DOHH2 (cell line): ENCODE measurements around the gene TCOF1.

ENCODE experiments used
- H3F3A ChIP-seq: fragments of 200-600 bp; sonication (generic), shearing (Covaris generic); 2 replicates; pipeline ENCODE4 v1.6.0; 2016; ENCODE audit warnings: antibody characterized with exemption, mild to moderate bottlenecking; ENCODE audit not compliant: control insufficient read depth, insufficient read depth
- H3K27ac ChIP-seq: fragments of 200-600 bp; sonication (generic); 2 replicates; pipeline ENCODE4 v1.5.1; 2014; ENCODE audit warnings: low read depth, mild to moderate bottlenecking, low read length, moderate library complexity
- H3K27me3 ChIP-seq: fragments of 200-600 bp; sonication (generic); 2 replicates; pipeline ENCODE4 v1.6.1; 2014; ENCODE audit warnings: mild to moderate bottlenecking, low read length, mixed read lengths; ENCODE audit not compliant: control insufficient read depth
- H3K36me3 ChIP-seq: fragments of 200-600 bp; sonication (generic); 2 replicates; pipeline ENCODE4 v1.6.1; 2014; ENCODE audit warnings: mild to moderate bottlenecking, low read length, moderate library complexity, mixed read lengths; ENCODE audit not compliant: control insufficient read depth
- H3K4me1 ChIP-seq: fragments of 200-600 bp; sonication (generic); 2 replicates; pipeline ENCODE4 v1.6.1; 2014; ENCODE audit warnings: mild to moderate bottlenecking, low read length, mixed read lengths; ENCODE audit not compliant: control insufficient read depth
- H3K4me2 ChIP-seq: fragments of 200-600 bp; sonication (generic); 2 replicates; pipeline ENCODE4 v1.6.0; 2014; ENCODE audit warnings: mild to moderate bottlenecking, low read length, moderate library complexity
- H3K4me3 ChIP-seq: fragments of 200-600 bp; sonication (generic); 2 replicates; pipeline ENCODE4 v1.5.1; 2014; ENCODE audit warnings: mild to moderate bottlenecking, low read length, mixed read lengths
- H3K79me2 ChIP-seq: fragments of 200-600 bp; sonication (generic); 2 replicates; pipeline ENCODE4 v1.6.1; 2014; ENCODE audit warnings: mild to moderate bottlenecking, low read length, mixed read lengths; ENCODE audit not compliant: control insufficient read depth
- H3K9me2 ChIP-seq: fragments of 200-600 bp; sonication (generic); replicated peaks from 2 replicates; pipeline ENCODE4 v1.6.1; 2014; ENCODE audit warnings: mild to moderate bottlenecking, low read length, mixed read lengths; ENCODE audit not compliant: control insufficient read depth
- H3K9me3 ChIP-seq: fragments of 200-600 bp; sonication (generic); 2 replicates; pipeline ENCODE4 v1.6.1; 2014; ENCODE audit warnings: antibody characterized with exemption, low read length, mixed read lengths; ENCODE audit not compliant: control insufficient read depth, insufficient read depth
- H4K20me1 ChIP-seq: fragments of 200-600 bp; sonication (generic); 2 replicates; pipeline ENCODE4 v1.6.0; 2014; ENCODE audit warnings: low read depth, mild to moderate bottlenecking, antibody characterized with exemption, low read length, moderate library complexity; ENCODE audit not compliant: control insufficient read depth, insufficient read depth
- CTCF ChIP-seq: fragments of 200-600 bp; sonication (generic); IDR thresholded peaks from one replicate; pipeline ENCODE4 v1.5.1; 2014; ENCODE audit warnings: antibody characterized with exemption, mild to moderate bottlenecking, low read depth, low read length; ENCODE audit not compliant: poor library complexity, severe bottlenecking
- EZH2phosphoT487 ChIP-seq: fragments of 200-600 bp; sonication (generic); IDR thresholded peaks from 2 replicates; pipeline ENCODE4 v1.6.1; 2017; ENCODE audit warnings: borderline replicate concordance, mild to moderate bottlenecking, antibody characterized with exemption, low read length, moderate library complexity, mixed read lengths

The TCOF1 gene

GRCh38 chr5:150448952-150449516 lies 91.5 kb downstream of the TCOF1 start:
- peak overlapping the region; percentile 92 for H3K4me2 ChIP-seq
- H3K27me3 ChIP-seq: no peaks in the 10 kb centered on the region
- peak overlapping the region; percentile 89 for H3K4me3 ChIP-seq
- H3K9me3 ChIP-seq: no peaks in the 10 kb centered on the region
- peaks cover 33% of the 10 kb centered on the region for H4K20me1 ChIP-seq
- peaks cover 36% of the 10 kb centered on the region for H3K4me1 ChIP-seq
- H3K36me3 ChIP-seq: peaks cover 55% of the 10 kb centered on the region
- TF ChIP-seq EZH2phosphoT487 (no peak), CTCF (no peak)
- peaks cover 46% of the 10 kb centered on the region for H3F3A ChIP-seq
- H3K79me2 ChIP-seq: peaks cover 35% of the 10 kb centered on the region
- H3K9me2 ChIP-seq: no peaks in the 10 kb centered on the region
- H3K27ac ChIP-seq: peak overlapping the region; percentile 83
